ENCODE data around the gene TELO2. TPM values are rescaled to one million over a fixed set of nuclear protein-coding genes. Genes with fewer than 3 reads are reported as not detected.
A peak's percentile ranks its signal among the peaks of the same experiment; 100 is the strongest.

Gene TELO2
- 94.1 and 95.3 TPM in 2 replicates for total RNA-seq

GRCh38 chr16:1492923-1493745 lies at the start of gene TELO2:
Gene TELO2, plus strand, starts transcription at chr16:1493360. Its CDS starts 922 bp downstream, at chr16:1494282.
- Mint-ChIP-seq H3K27me3 (ENCODE audit: insufficient read depth) (no peaks in the 10 kb centered on the region), H3K9me3 (no peaks in the 10 kb centered on the region), H3K36me3 (ENCODE audit: low read depth) (peaks cover 6% of the 10 kb centered on the region), H3K4me3 (peak within 1 kb of the TSS; percentile 92), H3K27ac (peak within 1 kb of the TSS; percentile 98), H3K4me1 (ENCODE audit: low read depth) (peaks cover 8% of the 10 kb centered on the region)
- intact Hi-C loops (cut with micrococcal nuclease): loop anchor here (1.0 to 5.0 kb wide), 7 partner anchors 18 to 901 kb away; partner anchors contain the start of genes CLCN7, CRAMP1, IFT140 and MAPK8IP3
- peak; percentile 85 for DNase-seq (ENCODE audit: low spot score)

- intact Hi-C loops (cut with micrococcal nuclease): no loop called here
- DNase-seq (ENCODE audit: low spot score): no peak
- Mint-ChIP-seq H3K4me3 (no peak overlapping the region), H3K36me3 (ENCODE audit: low read depth) (no peaks in the 10 kb centered on the region), H3K9me3 (no peaks in the 10 kb centered on the region), H3K4me1 (ENCODE audit: low read depth) (no peaks in the 10 kb centered on the region), H3K27me3 (ENCODE audit: insufficient read depth) (no peaks in the 10 kb centered on the region), H3K27ac (no peak overlapping the region)
Measured at GRCh38 chr16:1443403-1443973, 49.7 kb upstream of the TELO2 start.

- no peaks in the 10 kb centered on the region for H3K9me3 Mint-ChIP-seq
- no peaks in the 10 kb centered on the region for H3K36me3 Mint-ChIP-seq (ENCODE audit: low read depth)
- no peaks in the 10 kb centered on the region for H3K27me3 Mint-ChIP-seq (ENCODE audit: insufficient read depth)
- H3K27ac Mint-ChIP-seq: no peak within 1 kb of the TSS
- H3K4me3 Mint-ChIP-seq: no peak within 1 kb of the TSS
- no peaks in the 10 kb centered on the region for H3K4me1 Mint-ChIP-seq (ENCODE audit: low read depth)
- no peak for DNase-seq (ENCODE audit: low spot score)
- intact Hi-C loops (cut with micrococcal nuclease): no loop called here
Measured at GRCh38 chr16:1443980-1444729, 49.0 kb upstream of the TELO2 start, which contains the start of gene CCDC154. Gene CCDC154, minus strand, starts transcription at chr16:1444556. Its CDS starts 234 bp downstream, at chr16:1444322.

- no peaks in the 10 kb centered on the region for H3K27me3 Mint-ChIP-seq (ENCODE audit: insufficient read depth)
- H3K4me3 Mint-ChIP-seq: no peak overlapping the region
- H3K27ac Mint-ChIP-seq: no peak overlapping the region
- H3K36me3 Mint-ChIP-seq (ENCODE audit: low read depth): no peaks in the 10 kb centered on the region
- no peaks in the 10 kb centered on the region for H3K4me1 Mint-ChIP-seq (ENCODE audit: low read depth)
- intact Hi-C loops (cut with micrococcal nuclease): no loop called here
- no peak for DNase-seq (ENCODE audit: low spot score)
- no peaks in the 10 kb centered on the region for H3K9me3 Mint-ChIP-seq
Measured at GRCh38 chr16:1444730-1445517, 48.2 kb upstream of the TELO2 start.

- Mint-ChIP-seq H3K27ac (no peak overlapping the region), H3K4me3 (no peak overlapping the region), H3K27me3 (ENCODE audit: insufficient read depth) (no peaks in the 10 kb centered on the region), H3K36me3 (ENCODE audit: low read depth) (no peaks in the 10 kb centered on the region), H3K4me1 (ENCODE audit: low read depth) (no peaks in the 10 kb centered on the region), H3K9me3 (no peaks in the 10 kb centered on the region)
- intact Hi-C loops (cut with micrococcal nuclease): no loop called here
- DNase-seq (ENCODE audit: low spot score): no peak
Measured at GRCh38 chr16:1445518-1446203, 47.5 kb upstream of the TELO2 start.

GRCh38 chr16:1446296-1447080 lies 46.7 kb upstream of the TELO2 start:
- H3K27me3 Mint-ChIP-seq (ENCODE audit: insufficient read depth): no peaks in the 10 kb centered on the region
- no peak overlapping the region for H3K27ac Mint-ChIP-seq
- H3K4me3 Mint-ChIP-seq: no peak overlapping the region
- H3K9me3 Mint-ChIP-seq: no peaks in the 10 kb centered on the region
- no peak for DNase-seq (ENCODE audit: low spot score)
- H3K4me1 Mint-ChIP-seq (ENCODE audit: low read depth): no peaks in the 10 kb centered on the region
- intact Hi-C loops (cut with micrococcal nuclease): no loop called here
- no peaks in the 10 kb centered on the region for H3K36me3 Mint-ChIP-seq (ENCODE audit: low read depth)

- H3K27me3 Mint-ChIP-seq (ENCODE audit: insufficient read depth): no peaks in the 10 kb centered on the region
- H3K36me3 Mint-ChIP-seq (ENCODE audit: low read depth): peaks cover 2% of the 10 kb centered on the region
- DNase-seq (ENCODE audit: low spot score): no peak
- H3K4me3 Mint-ChIP-seq: no peak overlapping the region
- H3K9me3 Mint-ChIP-seq: no peaks in the 10 kb centered on the region
- intact Hi-C loops (cut with micrococcal nuclease): no loop called here
- no peaks in the 10 kb centered on the region for H3K4me1 Mint-ChIP-seq (ENCODE audit: low read depth)
- no peak overlapping the region for H3K27ac Mint-ChIP-seq
Measured at GRCh38 chr16:1447965-1448364, 45.2 kb upstream of the TELO2 start.

- Mint-ChIP-seq H3K27me3 (ENCODE audit: insufficient read depth) (no peaks in the 10 kb centered on the region), H3K4me3 (no peak overlapping the region)
- DNase-seq (ENCODE audit: low spot score): no peak
Measured at GRCh38 chr16:1448536-1449116, 44.5 kb upstream of the TELO2 start.

GRCh38 chr16:1449201-1449788 lies 43.9 kb upstream of the TELO2 start:
- H3K27ac Mint-ChIP-seq: no peak overlapping the region
- H3K4me1 Mint-ChIP-seq (ENCODE audit: low read depth): no peaks in the 10 kb centered on the region
- H3K4me3 Mint-ChIP-seq: no peak overlapping the region
- H3K9me3 Mint-ChIP-seq: no peaks in the 10 kb centered on the region
- H3K36me3 Mint-ChIP-seq (ENCODE audit: low read depth): peaks cover 2% of the 10 kb centered on the region
- no peaks in the 10 kb centered on the region for H3K27me3 Mint-ChIP-seq (ENCODE audit: insufficient read depth)
- no peak for DNase-seq (ENCODE audit: low spot score)
- intact Hi-C loops (cut with micrococcal nuclease): no loop called here

More at GRCh38 chr16:1448536-1449116, 44.5 kb upstream of the TELO2 start:
- H3K4me1 Mint-ChIP-seq (ENCODE audit: low read depth): no peaks in the 10 kb centered on the region
- intact Hi-C loops (cut with micrococcal nuclease): no loop called here
- H3K36me3 Mint-ChIP-seq (ENCODE audit: low read depth): peaks cover 2% of the 10 kb centered on the region
- no peak overlapping the region for H3K27ac Mint-ChIP-seq
- no peaks in the 10 kb centered on the region for H3K9me3 Mint-ChIP-seq

GRCh38 chr16:1450218-1450617 lies 42.9 kb upstream of the TELO2 start:
- Mint-ChIP-seq H3K4me1 (ENCODE audit: low read depth) (no peaks in the 10 kb centered on the region), H3K27ac (no peak overlapping the region), H3K4me3 (no peak overlapping the region), H3K9me3 (no peaks in the 10 kb centered on the region), H3K27me3 (ENCODE audit: insufficient read depth) (no peaks in the 10 kb centered on the region), H3K36me3 (ENCODE audit: low read depth) (peaks cover 2% of the 10 kb centered on the region)
- intact Hi-C loops (cut with micrococcal nuclease): no loop called here
- no peak for DNase-seq (ENCODE audit: low spot score)

GRCh38 chr16:1450841-1451240 lies 42.3 kb upstream of the TELO2 start:
- H3K4me3 Mint-ChIP-seq: no peak overlapping the region

More at GRCh38 chr16:1450841-1451240, 42.3 kb upstream of the TELO2 start:
- H3K27ac Mint-ChIP-seq: no peak overlapping the region
- no peaks in the 10 kb centered on the region for H3K4me1 Mint-ChIP-seq (ENCODE audit: low read depth)
- H3K9me3 Mint-ChIP-seq: no peaks in the 10 kb centered on the region
- no peak for DNase-seq (ENCODE audit: low spot score)
- H3K36me3 Mint-ChIP-seq (ENCODE audit: low read depth): peaks cover 2% of the 10 kb centered on the region
- intact Hi-C loops (cut with micrococcal nuclease): no loop called here
- no peaks in the 10 kb centered on the region for H3K27me3 Mint-ChIP-seq (ENCODE audit: insufficient read depth)
